Measurements from ENCODE around the gene FAM241A.

DNA sequence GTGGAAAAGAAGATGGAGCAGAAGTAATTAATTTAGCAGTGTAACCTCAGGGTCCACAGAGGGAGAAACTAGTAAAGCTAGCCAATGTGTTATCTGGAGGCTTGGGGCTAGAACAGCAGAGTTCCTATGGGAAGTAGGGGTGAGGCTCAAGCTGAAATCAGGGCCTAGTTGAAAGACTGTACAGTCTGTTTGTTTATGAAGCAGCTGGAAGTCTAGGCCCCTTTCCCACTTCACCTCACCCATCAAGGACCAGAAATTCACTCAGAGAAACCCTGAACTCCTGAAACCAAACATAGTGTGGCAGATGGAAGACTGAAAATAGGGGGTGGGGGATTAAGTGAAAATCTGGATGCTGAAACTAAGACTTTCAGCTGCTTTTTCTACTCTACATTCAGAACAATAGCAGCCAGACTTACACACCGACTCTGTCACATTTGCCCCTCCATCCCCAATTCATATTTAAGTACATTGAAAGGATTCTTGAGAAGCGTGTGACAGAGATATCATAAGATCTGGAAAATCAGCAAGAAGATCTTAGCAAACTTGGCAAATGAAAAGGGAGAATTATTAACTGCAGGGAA is 32.6 kb upstream of the FAM241A start:
- no peak for TF ChIP-seq NRF1 (conservative IDR thresholded peaks at IDR 0.05 in 1 of 2, IDR thresholded peaks at IDR 0.05 in 1 of 2)
- no peak for TF ChIP-seq POLR2AphosphoS5 (IDR thresholded peaks at IDR 0.05; ENCODE audit: control insufficient read depth, insufficient read depth, low read depth, low read length)
- TF ChIP-seq CHD1 (IDR thresholded peaks at IDR 0.05; ENCODE audit: low read length): no peak
- no peak for TF ChIP-seq RAD21 (CRISPR knock-in tag; conservative IDR thresholded peaks at IDR 0.05 in 1 of 2, IDR thresholded peaks at IDR 0.05 in 1 of 2)
- TF ChIP-seq ADNP (tag; IDR thresholded peaks at IDR 0.05): no peak
- TF ChIP-seq, protein P1, sequence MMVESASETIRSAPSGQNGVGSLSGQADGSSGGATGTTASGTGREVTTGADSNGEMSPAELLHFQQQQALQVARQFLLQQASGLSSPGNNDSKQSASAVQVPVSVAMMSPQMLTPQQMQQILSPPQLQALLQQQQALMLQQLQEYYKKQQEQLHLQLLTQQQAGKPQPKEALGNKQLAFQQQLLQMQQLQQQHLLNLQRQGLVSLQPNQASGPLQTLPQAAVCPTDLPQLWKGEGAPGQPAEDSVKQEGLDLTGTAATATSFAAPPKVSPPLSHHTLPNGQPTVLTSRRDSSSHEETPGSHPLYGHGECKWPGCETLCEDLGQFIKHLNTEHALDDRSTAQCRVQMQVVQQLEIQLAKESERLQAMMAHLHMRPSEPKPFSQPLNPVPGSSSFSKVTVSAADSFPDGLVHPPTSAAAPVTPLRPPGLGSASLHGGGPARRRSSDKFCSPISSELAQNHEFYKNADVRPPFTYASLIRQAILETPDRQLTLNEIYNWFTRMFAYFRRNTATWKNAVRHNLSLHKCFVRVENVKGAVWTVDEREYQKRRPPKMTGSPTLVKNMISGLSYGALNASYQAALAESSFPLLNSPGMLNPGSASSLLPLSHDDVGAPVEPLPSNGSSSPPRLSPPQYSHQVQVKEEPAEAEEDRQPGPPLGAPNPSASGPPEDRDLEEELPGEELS (CRISPR knock-in tag; IDR thresholded peaks at IDR 0.05; ENCODE audit: borderline replicate concordance): no peak
- TF ChIP-seq NFE2L1 (tag; IDR thresholded peaks at IDR 0.05; ENCODE audit: borderline replicate concordance, low read depth): no peak
- no peak for TF ChIP-seq MLLT1 (IDR thresholded peaks at IDR 0.05)
- TF ChIP-seq, protein P2, sequence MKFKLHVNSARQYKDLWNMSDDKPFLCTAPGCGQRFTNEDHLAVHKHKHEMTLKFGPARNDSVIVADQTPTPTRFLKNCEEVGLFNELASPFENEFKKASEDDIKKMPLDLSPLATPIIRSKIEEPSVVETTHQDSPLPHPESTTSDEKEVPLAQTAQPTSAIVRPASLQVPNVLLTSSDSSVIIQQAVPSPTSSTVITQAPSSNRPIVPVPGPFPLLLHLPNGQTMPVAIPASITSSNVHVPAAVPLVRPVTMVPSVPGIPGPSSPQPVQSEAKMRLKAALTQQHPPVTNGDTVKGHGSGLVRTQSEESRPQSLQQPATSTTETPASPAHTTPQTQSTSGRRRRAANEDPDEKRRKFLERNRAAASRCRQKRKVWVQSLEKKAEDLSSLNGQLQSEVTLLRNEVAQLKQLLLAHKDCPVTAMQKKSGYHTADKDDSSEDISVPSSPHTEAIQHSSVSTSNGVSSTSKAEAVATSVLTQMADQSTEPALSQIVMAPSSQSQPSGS (CRISPR knock-in tag; IDR thresholded peaks at IDR 0.05): no peak
- TF ChIP-seq, protein P3, sequence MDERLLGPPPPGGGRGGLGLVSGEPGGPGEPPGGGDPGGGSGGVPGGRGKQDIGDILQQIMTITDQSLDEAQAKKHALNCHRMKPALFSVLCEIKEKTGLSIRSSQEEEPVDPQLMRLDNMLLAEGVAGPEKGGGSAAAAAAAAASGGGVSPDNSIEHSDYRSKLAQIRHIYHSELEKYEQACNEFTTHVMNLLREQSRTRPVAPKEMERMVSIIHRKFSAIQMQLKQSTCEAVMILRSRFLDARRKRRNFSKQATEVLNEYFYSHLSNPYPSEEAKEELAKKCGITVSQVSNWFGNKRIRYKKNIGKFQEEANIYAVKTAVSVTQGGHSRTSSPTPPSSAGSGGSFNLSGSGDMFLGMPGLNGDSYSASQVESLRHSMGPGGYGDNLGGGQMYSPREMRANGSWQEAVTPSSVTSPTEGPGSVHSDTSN (CRISPR knock-in tag; IDR thresholded peaks at IDR 0.05; ENCODE audit: low read depth): no peak
- TF ChIP-seq, protein P3 (tag; conservative IDR thresholded peaks at IDR 0.05; ENCODE audit: low read depth): no peak
- TF ChIP-seq, protein P4, sequence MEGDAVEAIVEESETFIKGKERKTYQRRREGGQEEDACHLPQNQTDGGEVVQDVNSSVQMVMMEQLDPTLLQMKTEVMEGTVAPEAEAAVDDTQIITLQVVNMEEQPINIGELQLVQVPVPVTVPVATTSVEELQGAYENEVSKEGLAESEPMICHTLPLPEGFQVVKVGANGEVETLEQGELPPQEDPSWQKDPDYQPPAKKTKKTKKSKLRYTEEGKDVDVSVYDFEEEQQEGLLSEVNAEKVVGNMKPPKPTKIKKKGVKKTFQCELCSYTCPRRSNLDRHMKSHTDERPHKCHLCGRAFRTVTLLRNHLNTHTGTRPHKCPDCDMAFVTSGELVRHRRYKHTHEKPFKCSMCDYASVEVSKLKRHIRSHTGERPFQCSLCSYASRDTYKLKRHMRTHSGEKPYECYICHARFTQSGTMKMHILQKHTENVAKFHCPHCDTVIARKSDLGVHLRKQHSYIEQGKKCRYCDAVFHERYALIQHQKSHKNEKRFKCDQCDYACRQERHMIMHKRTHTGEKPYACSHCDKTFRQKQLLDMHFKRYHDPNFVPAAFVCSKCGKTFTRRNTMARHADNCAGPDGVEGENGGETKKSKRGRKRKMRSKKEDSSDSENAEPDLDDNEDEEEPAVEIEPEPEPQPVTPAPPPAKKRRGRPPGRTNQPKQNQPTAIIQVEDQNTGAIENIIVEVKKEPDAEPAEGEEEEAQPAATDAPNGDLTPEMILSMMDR (IDR thresholded peaks at IDR 0.05 in 2 of 3, conservative IDR thresholded peaks at IDR 0.05 in 1 of 3; ENCODE audit: insufficient read depth in 2 of 3, low read depth in 1 of 3, low read length in 3 of 3): no peak
- no peak for TF ChIP-seq GTF2F1 (IDR thresholded peaks at IDR 0.05; ENCODE audit: low read depth, low read length)
- no peak for TF ChIP-seq MBD2 (IDR thresholded peaks at IDR 0.05; ENCODE audit: borderline replicate concordance, low read depth)
- TF ChIP-seq GATAD2B (IDR thresholded peaks at IDR 0.05; ENCODE audit: borderline replicate concordance): no peak

Measured in K562 (cell line).